ENCODE measurements around the gene MAST2.

The MAST2 gene

DNA sequence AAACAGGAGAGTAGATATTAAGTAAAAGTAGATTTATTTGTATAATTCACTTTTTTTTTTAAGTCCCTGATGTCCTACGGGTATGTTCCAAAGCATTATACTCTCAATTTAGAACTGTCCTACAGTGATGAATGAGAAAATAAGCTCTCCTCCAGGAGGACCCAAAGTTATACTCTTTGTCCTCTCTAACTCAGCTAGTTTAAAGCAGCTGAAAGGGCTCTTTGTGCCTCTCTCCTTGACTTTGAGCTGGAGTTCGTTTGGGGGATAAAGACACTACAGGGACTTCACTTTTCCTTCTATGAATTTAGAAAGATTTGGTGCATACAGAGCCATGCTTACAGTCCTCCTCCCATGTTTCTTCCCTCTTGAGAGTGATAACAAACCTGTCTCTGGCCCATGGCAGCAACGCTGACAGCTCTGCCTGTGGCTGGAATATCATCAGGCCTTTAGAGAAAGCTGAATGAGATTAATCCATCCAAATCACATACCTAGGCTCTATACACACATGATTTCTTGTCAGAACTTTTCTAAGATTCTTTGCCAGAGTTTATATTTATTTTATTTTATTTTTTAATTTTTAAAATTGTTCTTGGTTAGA, 194.7 kb downstream of the MAST2 start:
- H3K4me3 ChIP-seq (ENCODE audit: low read depth, low read length), result no peak overlapping the region
- DNase-seq (ENCODE audit: low read depth), result no peak
- TF ChIP-seq, protein P1, sequence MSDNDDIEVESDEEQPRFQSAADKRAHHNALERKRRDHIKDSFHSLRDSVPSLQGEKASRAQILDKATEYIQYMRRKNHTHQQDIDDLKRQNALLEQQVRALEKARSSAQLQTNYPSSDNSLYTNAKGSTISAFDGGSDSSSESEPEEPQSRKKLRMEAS (IDR thresholded peaks at IDR 0.05; ENCODE audit: low read depth, low read length), result no peak
- TF ChIP-seq POLR2A (IDR thresholded peaks at IDR 0.05; ENCODE audit: extremely low read depth, insufficient read length), result no peak
- no peak for TF ChIP-seq MYC (IDR thresholded peaks at IDR 0.05; ENCODE audit: low read depth, low read length)
- TF ChIP-seq, protein P2, sequence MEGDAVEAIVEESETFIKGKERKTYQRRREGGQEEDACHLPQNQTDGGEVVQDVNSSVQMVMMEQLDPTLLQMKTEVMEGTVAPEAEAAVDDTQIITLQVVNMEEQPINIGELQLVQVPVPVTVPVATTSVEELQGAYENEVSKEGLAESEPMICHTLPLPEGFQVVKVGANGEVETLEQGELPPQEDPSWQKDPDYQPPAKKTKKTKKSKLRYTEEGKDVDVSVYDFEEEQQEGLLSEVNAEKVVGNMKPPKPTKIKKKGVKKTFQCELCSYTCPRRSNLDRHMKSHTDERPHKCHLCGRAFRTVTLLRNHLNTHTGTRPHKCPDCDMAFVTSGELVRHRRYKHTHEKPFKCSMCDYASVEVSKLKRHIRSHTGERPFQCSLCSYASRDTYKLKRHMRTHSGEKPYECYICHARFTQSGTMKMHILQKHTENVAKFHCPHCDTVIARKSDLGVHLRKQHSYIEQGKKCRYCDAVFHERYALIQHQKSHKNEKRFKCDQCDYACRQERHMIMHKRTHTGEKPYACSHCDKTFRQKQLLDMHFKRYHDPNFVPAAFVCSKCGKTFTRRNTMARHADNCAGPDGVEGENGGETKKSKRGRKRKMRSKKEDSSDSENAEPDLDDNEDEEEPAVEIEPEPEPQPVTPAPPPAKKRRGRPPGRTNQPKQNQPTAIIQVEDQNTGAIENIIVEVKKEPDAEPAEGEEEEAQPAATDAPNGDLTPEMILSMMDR (IDR thresholded peaks at IDR 0.05; ENCODE audit: low read depth, low read length), result no peak

DNA sequence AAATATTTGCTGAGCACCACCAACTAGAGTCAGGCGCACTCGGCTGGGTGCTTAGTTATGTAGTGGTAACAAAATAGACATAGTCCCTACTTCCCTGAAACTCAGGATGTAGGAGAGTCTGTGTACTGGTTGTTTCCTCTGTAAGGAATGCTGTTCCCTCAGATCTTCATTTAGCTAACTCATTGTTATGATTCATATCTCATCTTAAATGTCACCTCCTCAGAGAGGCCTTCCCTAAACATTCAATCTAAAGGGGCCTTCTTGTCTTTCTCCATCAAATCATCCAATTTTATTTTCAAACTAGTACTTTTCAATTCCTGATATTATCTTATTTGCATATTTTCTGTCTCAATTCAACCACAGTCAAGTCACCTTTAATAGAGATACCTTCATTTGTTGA, 196.1 kb downstream of the MAST2 start:
- TF ChIP-seq, protein P1 (IDR thresholded peaks at IDR 0.05; ENCODE audit: low read depth, low read length), result no peak
- TF ChIP-seq MYC (IDR thresholded peaks at IDR 0.05; ENCODE audit: low read depth, low read length) (no peak), POLR2A (IDR thresholded peaks at IDR 0.05; ENCODE audit: extremely low read depth, insufficient read length) (no peak)
- TF ChIP-seq, protein P2 (IDR thresholded peaks at IDR 0.05; ENCODE audit: low read depth, low read length), result no peak
- DNase-seq (ENCODE audit: low read depth), result no peak
- no peak overlapping the region for H3K4me3 ChIP-seq (ENCODE audit: low read depth, low read length)

DNA sequence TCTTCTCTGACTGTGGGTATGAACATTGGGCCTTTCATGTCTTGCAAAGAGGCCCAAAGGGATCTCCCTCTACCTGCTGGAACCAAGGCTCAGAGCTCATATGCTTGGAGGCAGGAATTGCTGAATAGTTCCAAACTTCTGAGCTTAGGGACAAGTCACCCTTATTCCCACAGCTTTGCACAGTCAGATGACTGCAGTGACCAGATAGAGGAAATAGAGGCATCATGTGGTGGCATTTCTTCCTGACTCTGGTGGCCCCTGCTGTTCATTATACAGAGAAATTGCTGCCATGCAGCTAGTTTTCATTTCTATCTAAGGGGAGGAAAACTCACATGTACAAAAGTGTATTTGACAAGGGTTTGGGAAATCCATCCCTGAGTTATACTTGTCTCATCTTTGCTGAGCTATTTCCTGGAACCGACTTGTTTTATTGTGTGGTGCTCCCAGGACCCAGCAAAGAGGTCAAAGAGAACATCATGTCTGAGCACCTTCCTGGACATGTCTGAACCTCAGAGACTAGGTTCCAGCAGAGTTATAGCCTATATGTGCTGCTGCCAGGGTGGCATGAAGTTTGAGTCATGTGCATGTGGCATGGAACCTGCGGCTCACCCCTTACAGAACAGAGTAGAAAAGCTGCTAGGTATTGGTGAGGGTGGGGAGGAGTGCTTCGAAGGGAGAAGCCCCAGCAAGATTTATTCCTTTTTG, 197.8 kb downstream of the MAST2 start:
- TF ChIP-seq POLR2A (IDR thresholded peaks at IDR 0.05; ENCODE audit: extremely low read depth, insufficient read length) (no peak), MYC (IDR thresholded peaks at IDR 0.05; ENCODE audit: low read depth, low read length) (no peak)
- TF ChIP-seq, protein P2 (IDR thresholded peaks at IDR 0.05; ENCODE audit: low read depth, low read length), result no peak
- TF ChIP-seq, protein P1 (IDR thresholded peaks at IDR 0.05; ENCODE audit: low read depth, low read length), result no peak
- DNase-seq (ENCODE audit: low read depth), result peak; percentile 17
- no peak overlapping the region for H3K4me3 ChIP-seq (ENCODE audit: low read depth, low read length)

DNA sequence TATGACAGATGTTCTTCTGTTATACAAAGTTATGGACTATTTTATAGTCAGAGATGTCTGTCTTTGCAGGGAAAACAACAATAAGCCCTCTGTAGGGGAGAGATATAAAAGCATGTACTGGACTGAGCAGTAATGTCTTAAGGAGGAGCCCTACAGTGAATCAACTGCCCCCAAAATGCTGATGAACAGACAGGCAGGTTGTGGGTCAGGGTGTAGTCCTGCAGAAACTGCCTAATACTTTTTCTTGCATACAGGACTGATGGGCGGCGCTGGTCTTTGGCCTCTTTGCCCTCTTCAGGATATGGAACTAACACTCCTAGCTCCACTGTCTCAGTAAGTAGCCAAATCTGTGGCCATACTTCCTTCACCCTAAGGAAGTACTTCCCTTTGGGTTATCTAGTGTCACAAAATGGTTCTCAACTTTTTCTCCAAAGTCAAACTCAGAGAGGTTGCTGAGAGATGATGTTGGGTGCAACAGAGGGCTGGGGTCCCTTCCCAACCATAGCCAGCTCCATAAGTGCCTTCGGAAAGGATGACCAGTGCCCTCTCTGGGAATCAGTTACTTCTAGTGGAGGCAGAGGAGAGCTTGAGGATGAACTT, 199.2 kb downstream of the MAST2 start:
- TF ChIP-seq POLR2A (IDR thresholded peaks at IDR 0.05; ENCODE audit: extremely low read depth, insufficient read length), result no peak
- TF ChIP-seq MYC (IDR thresholded peaks at IDR 0.05; ENCODE audit: low read depth, low read length), result no peak
- TF ChIP-seq, protein P2 (IDR thresholded peaks at IDR 0.05; ENCODE audit: low read depth, low read length), result no peak
- TF ChIP-seq, protein P1 (IDR thresholded peaks at IDR 0.05; ENCODE audit: low read depth, low read length), result no peak
- peak; percentile 8 for DNase-seq (ENCODE audit: low read depth)
- no peak overlapping the region for H3K4me3 ChIP-seq (ENCODE audit: low read depth, low read length)

DNA sequence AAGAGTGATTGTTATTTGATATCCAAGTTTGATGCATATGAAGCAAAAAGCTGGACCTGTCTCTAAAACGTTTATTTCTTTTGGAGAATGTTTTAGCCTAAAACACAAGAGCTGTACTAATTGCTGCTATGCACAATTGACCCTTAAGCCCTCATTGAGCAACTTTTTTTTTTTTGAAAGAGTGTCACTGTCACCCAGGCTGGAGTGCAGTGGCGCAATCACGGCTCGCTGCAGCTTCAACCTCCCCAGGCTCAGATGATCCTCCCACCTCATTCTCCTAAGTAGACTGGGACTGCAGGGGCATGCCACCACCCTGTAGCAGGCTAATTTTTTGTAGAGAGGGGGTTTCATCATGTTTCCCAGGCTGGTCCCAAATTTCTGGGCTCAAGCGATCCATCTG, 199.9 kb downstream of the MAST2 start:
- peak; percentile 83 for DNase-seq (ENCODE audit: low read depth)
- TF ChIP-seq, protein P2 (IDR thresholded peaks at IDR 0.05; ENCODE audit: low read depth, low read length), result no peak
- TF ChIP-seq, protein P1 (IDR thresholded peaks at IDR 0.05; ENCODE audit: low read depth, low read length), result no peak
- TF ChIP-seq MYC (IDR thresholded peaks at IDR 0.05; ENCODE audit: low read depth, low read length), result no peak
- TF ChIP-seq POLR2A (IDR thresholded peaks at IDR 0.05; ENCODE audit: extremely low read depth, insufficient read length), result no peak
- no peak overlapping the region for H3K4me3 ChIP-seq (ENCODE audit: low read depth, low read length)
